Stimulated activated CD8-positive, alpha-beta memory T cell treated with anti-CD3 and anti-CD28 coated beads, Interleukin-4, amount 100 ng/mL, for 4 hours (primary cell): Measurements from ENCODE around the gene OR7C2.
"Not testable (repeated sequence)": the region's sequence is repeated elsewhere in the genome, so short reads cannot be mapped to it uniquely, and the experiment has no call there.

Experiments used
- DNase-seq, 2 donors: peaks; one replicate each; pipeline ENCODE4 v3.0.0-alpha.2; 2020; ENCODE audit warnings: low read depth in 2 of 2, low spot score in 1 of 2

OR7C2 gene

DNA sequence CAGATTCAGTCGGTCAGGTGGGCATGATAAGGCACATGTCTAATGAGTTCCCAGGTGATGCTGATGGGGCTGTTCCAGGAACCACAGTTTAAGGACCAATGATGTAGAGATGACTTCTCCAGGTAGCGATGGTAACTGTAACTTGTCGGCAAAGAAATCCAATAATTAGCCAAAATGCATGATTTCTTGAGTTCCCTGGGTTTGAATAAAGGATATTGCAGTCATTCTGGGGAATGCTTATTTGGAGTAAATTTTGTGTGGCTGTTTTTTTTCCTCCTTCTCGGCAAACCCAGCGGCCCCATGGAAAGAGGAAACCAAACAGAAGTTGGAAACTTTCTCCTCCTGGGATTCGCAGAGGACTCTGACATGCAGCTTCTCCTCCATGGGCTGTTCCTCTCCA lies at the start of gene OR7C2:
TSS of gene OR7C2 (plus strand) at position 301 of the 400 bp plus-strand sequence. CDS start at position 301, 0 bp downstream.
- DNase-seq, result no peak

DNA sequence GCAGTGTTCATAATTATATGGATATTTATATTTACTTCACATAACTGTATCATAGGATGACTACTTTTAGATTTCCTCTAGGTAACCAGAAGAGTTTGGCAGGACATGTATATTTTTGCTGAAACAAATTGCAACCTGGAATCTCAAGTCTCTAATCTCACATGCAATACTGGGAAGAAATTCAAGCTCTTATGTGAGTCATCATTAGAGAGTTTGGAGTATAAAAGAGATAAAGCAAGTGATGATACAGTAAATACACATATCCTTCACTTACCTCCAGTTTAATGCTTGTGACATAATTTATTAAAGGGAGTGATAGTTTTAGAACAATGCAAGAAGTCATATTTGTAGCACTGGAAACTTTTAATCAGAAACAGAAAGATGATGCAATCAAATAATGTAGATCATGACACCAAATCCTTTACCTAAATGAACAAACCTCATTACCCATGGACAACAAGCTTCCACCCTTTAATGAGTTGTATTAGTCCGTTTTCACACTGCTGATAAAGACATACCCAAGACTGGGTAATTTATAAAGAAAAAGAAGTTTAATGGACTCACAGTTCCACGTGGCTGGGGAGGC lies 39.5 kb upstream of the OR7C2 start:
- no peak for DNase-seq

DNA sequence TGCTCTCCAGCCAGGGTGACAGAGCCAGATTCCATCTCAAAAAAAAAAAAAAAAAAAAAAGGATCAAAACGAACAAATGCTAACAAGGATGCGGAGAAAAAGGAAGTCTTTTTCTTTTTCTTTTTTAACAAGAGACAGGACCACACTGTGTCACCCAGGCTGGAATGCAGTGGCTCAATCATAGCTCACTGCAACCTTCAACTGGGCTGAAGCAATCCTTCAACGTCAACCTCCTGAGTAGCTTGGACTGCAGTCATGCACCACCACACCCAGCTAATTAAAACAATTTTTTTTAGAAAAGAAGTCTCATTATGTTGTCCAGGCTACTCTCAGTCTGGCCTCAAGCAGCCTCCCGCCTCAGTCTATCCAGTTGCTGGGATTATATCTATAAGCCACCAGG lies 34.6 kb upstream of the OR7C2 start:
- DNase-seq, result no peak

DNA sequence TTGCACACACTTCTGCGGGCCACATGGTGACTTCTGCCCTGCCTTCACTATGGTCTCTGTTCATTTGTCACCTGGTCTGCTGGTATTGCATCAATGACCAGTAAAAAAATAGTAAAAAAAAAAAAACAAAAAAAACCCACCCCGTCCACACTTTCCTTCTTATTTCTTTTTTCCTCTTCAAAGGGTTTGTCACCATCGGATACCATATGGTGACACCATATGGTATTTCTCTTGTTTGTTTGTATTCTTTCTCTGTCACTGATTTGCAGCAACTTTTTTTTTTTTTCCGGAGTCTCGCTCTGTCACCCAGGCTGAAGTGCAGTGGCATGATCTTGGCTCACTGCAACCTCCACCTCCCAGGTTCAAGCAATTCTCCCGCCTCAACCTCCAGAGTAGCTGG lies 26.2 kb upstream of the OR7C2 start:
- no peak for DNase-seq

DNA sequence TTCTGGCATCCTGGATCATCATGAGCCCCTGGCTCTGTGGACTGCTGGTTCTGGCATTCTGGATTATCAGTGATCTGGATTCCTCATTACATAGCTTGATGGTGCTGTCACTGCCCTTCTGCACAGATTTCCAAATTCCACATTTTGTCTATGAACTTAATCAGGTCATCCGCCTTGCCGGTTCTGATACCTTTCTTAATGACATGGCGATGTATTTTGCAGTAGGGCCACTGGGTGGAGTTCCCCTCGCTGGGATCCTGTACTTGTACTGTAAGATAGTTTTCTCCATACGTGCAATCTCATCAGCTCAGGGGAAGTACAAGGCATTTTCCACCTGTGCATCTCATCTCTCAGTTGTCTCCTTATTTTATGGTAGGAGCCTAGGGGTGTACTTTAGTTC lies 24.4 kb upstream of the OR7C2 start:
- no peak for DNase-seq

DNA sequence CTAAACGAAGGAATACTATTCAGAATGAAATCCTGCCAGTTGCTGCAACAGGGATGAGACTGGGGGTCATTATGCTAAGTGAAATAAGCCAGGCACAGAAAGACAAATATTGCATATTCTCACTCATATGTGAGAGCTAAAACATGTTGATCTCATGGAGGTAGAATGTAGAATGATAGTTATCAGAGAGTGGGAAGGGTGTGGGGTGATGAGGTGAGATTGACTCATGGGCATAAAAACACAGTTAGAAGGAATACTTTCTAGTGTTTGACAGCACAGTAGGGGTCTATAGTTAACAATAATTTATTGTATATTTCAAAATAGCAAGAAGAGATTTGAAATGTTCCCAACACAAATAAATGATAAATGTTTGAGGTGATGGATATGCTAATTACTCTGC lies 7.8 kb upstream of the OR7C2 start:
- no peak for DNase-seq

DNA sequence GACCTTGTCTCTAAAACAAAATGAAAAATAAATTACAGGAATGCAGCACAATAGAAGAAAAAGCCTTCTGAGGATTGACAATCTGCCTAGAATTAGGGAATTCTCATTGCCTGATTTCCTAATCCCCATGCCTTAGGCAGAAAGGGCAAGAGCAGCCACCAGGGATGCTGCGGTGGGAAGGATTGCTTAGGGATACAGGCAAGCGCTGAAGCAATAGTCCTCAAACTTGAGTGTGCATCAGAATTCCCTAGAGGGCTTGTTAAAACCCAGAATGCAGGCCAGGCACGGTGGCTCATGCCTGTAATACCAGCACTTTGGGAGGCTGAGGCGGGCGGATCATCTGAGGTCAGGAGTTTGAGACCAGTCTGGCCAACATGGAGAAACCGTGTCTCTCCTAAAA lies 1.0 kb upstream of the OR7C2 start:
- no peak for DNase-seq

DNA sequence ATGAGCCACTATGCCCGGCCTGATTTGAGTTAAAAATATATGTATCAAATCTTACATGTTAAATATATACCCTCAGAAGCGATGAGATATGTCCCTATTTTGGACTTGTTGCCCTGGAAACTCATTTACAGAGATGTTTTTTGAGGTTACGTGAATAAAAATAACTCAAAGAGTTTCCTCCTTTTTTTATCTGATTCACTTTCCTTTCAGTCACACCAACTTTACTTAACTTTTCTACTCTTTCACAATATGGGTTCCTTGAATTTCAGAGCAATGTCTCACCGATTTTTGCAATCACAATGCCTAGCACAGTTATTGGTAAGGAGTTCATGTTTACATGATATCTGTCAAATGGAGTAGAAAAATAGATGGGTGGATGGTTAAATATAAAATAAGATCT lies 2.3 kb downstream of the OR7C2 start:
- DNase-seq, result no peak

DNA sequence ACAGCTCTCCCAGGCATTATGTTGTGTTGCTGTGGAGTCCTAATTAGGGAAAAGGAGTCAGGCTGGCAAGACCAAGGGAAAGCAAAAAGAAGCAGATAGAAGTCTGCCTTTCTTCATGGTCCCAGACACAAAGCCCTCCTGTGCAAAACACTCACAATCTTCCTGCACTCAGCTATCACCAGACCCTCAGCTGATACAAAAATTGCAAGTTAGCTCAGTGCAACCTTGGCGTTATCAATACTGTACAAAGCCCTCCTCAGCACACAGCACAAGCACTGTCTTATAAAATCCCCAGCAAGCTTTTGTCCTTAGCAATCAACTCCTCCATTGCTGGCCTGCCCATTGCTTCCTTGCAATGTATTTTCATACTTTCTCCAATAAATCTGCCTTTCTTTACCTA lies 3.2 kb downstream of the OR7C2 start:
- no peak for DNase-seq

DNA sequence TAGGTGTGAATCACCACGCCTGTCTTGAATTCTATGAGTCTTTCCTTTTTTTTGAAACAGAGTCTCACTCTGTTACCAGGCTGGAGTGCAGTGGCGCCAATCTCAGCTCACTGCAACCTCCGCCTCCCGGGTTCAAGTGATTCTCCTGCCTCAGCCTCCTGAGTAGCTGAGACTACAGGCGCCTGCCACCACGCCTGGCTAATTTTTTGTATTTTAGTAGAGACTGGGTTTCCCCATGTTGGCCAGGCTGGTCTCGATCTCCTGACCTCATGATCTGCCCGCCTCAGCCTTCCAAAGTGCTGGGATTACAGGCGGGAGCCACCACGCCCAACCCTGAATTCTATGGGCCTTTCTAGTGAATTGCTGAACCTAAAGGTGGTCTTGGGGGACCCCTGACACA lies 8.1 kb downstream of the OR7C2 start:
- not testable (repeated sequence) for DNase-seq

DNA sequence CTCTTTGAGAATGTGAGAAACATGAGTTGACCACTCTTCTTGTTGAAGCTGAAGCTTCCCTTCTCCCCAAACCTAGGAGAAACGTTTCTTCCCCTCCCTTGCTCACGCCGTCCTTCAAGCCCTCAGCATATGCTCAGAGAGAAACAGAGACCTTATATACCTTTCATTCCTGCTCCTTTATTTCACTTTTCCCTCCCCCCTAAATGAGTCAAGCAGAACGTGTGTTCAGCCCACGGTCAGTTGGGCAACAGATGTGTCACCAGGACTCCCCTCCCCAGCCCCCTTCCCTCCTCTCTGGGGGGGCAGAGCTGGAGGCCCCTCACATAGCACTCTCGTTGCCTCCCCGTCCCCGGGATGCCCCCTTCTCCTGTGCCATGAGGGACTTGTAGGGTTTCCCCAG lies 8.6 kb downstream of the OR7C2 start:
- DNase-seq, result no peak

DNA sequence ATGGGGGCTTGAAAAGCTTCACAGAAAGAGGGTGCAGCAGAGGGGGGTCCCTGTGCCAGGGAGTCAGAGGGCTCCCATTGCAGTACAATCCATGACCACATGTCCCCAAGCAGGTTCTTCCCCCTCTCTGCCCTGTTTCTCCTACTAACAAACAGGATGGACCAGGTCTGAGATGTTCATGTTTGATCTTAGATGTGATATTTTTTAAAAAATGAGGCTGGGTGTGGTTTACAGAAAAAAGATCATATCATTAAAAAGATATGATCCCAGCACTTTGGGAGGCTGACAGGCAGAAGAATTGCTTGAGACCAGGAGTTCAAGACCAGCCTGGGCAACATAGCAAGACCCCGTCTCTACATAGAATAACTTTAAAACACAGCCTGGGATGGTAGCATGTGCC lies 9.1 kb downstream of the OR7C2 start:
- no peak for DNase-seq

DNA sequence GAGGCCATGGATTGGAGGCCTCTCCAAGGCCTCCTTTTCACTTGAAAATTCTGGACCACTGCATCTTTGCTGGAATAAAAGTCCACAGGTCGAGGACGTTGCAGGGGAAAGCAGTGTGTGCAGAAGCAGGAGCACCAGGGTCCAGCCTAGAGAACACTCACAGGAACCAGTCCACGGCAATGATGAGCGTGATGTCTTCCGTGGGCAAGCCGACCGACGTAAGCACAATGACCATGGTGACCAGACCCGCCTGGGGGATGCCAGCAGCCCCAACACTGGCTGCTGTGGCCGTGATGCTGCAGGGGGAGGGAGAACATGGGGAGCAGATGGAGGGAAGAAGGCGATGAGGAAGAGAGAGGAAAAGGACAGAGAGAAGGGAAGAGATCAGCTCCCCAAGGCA lies 11.5 kb downstream of the OR7C2 start:
- DNase-seq, result no peak

DNA sequence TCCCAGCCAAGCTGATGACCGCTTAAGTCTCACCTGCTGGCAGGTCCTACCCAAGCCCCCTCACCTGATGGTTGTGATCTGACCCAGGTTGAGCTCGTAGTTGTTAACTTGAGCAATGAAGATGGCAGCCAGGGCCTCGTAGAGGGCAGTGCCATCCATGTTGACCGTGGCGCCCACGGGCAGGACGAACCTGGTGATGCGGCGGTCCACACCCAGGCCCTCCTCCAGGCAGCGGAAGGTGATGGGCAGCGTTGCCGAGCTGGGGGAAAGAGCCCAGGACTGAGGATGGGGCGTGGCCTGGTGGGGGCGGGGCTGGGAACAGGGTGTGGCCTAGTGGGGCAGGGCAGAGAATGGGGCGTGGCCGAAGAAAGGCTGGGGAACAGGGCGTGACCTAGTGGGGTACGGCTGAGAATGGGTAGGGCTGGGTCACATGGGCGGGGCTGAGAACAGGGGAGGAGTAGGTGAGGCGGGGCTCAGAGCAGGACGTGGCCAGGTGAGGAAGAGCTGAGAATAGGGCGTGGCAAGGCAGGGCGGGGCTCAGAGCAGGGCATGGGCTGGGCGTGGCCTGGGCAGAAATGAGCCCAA lies 12.9 kb downstream of the OR7C2 start:
- DNase-seq, result no peak

DNA sequence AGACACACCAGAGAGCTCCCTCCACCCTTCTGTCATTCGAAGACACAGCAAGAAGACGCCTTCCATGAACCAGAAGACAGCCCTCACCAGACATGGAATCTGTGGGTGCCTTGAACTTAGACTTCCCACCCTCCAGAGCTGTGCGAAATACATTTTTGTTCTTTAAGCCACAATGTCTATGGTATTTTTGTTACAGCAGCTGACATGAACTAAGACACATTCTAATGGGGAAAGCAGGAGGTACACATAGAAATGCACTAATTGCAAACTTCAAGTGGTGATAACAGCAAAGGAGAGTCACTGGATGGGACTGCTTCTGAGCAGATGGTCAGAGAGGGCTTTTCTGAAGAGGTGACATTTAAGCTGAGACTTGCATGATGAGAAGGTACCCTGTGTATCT lies 16.2 kb downstream of the OR7C2 start:
- no peak for DNase-seq

DNA sequence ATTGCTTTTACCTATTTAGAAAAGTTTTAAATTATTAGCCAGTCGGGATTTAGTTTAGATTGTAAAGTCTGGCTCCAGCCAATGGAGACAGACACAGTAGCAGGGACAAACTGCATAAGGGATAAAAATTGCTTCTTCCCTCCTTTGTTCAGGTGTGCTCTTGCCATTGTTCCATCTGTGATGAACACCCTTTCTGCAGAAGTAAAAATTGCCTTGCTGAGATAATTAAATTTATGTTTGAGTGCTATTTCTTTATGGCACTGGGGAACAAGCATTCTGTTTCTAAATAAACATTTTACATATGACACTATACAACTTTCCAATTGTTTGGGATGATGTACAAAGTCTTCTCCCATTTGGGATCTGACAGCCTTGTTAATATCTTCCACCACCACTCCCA lies 18.0 kb downstream of the OR7C2 start:
- no peak for DNase-seq

DNA sequence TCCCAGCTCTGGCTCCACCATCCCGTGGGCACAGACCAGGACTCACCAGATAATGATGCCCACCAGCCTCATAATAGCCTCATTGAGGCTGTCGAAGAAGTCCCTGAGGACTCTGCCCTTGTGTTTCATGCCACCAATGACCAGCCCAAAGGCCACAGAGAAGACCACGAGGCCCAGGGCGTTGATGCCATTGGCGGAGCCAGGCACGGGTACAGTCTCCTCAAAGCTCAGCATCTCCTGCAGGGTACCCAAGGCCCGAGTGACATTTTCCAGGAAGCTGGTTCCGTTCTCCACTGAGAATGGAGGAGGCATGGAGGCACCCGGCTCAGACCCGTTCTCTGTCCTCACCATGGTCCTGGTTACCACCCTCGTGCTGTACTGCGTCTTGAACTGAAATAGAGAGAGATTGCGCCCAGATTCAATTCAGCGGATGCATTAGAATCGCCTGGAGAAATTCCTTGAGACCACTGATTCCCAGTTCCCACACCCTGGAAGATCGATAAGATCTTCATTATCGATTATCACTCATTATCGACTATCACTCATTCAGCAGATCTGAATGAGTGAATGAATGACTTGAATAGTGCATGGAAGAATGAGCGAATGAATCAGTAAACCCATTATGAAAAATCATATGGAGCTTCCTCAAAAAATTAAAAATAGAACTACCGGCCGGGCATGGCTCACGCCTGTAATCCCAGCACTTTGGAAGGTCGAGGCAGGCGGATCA lies 20.8 kb downstream of the OR7C2 start:
- no peak for DNase-seq

DNA sequence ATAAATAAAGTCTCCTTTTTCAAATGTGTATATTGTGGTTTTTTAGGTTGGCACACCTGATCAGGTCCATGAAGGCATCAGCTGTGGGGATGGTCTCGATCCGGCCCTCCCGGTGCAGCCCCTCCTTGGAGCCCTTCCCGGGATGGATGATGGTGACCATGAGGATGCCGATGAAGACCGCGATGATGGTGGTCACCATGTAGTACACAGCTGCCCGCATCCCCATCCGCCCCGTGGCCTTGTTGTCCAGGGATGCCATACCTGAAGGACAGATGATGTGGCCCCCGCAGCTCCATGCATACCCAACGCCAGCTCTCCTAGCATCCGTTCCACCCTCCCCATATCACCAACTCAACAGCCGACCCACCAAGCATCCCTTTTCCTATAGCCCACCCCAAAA lies 27.0 kb downstream of the OR7C2 start:
- DNase-seq, result no peak

DNA sequence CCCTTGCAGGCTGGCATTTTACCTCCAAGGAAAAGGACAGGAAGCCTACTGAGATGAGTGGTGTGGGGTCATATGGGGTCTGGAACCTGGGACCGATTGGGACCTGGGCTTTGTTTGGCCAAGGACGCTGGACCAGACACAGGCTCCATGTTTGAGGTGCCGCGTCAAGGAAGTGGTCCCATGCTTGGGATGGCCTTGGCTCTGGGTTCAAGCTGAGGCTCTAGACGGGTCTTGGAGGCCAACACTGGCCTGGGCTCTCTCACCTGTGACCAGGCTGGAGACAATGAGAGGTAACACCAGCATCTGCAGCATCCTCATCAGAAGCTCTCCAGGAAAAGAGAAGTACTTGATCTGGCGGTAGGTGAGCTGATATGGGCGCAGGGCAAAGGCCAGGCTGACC lies 30.2 kb downstream of the OR7C2 start:
- no peak for DNase-seq

DNA sequence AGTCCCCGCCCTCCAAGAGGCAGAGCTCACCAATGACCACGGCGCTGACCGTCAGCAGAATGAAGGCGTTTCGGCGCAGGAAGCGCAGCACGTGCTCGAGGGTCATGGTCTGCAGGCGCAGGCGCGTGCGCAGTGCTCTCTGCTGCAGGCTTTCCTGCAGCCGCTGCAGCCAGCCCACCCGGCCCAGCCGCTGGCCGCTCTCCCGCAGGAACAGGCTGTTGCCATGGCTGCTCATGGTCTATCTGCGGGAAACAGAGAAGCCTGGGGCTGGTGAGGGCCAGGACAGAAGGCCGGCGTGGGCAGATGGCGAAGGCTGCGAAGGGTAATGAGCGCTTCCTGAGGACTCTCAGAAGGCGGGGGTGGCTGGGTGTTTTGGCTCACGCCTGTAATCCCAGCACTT lies 31.4 kb downstream of the OR7C2 start:
- no peak for DNase-seq

DNA sequence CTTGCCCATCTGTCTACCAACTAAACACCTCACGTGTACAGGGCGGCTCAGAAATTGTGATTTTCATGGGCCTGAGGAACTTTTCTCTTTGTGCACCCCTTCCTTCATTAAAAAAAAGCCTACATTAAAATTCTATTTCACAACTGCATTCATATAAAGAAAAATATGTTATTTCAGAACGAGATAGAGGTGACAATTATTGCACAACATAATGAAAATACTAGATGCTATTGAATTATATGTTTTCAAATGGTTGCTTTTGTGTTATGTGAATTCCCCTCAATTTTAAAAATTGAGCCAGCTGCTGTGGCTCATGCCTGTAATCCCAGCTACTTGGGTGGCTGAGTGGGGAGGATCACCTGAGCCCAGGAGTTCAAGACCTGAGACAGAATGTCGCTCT lies 33.2 kb downstream of the OR7C2 start:
- no peak for DNase-seq

DNA sequence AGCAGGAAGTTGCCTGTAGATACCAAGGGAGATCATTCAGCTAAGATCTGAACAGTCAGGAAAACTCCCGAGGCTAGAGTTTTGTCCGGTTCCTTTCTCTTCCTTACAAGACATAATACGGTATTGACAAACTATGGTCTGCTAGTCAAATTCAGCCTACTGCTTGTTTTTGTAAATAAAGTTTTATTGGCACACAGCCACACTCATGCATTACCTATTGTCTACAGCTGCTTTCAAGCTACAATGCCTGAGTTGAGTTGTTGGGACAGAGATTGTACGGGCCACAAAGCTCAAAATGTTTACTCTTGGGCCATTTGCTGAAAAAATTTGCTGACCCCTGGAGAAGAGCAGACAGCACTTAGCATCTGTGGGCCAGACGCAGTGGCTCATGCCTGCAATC lies 35.8 kb downstream of the OR7C2 start:
- no peak for DNase-seq
